ENCODE data around the gene CRTC1.

The CRTC1 gene

GRCh38 chr19:18780081-18780480 lies 96.6 kb downstream of the CRTC1 start:
- no peak for DNase-seq (ENCODE audit: extremely low read depth, low read depth)
- no peak for TF ChIP-seq CTCF (IDR thresholded peaks at IDR 0.05; ENCODE audit: low read depth, low read length)

GRCh38 chr19:18780631-18781030 lies 97.2 kb downstream of the CRTC1 start:
- no peak for DNase-seq (ENCODE audit: extremely low read depth, low read depth)
- TF ChIP-seq CTCF (IDR thresholded peaks at IDR 0.05; ENCODE audit: low read depth, low read length) = no peak

- no peak for DNase-seq (ENCODE audit: extremely low read depth, low read depth)
- TF ChIP-seq CTCF (IDR thresholded peaks at IDR 0.05; ENCODE audit: low read depth, low read length) = no peak
Observed at GRCh38 chr19:18781047-18781600, 97.6 kb downstream of the CRTC1 start.

- TF ChIP-seq CTCF (IDR thresholded peaks at IDR 0.05; ENCODE audit: low read depth, low read length) = no peak
- no peak for DNase-seq (ENCODE audit: extremely low read depth, low read depth)
Observed at GRCh38 chr19:18781885-18782527, 98.5 kb downstream of the CRTC1 start.

GRCh38 chr19:18782559-18783225 lies 99.2 kb downstream of the CRTC1 start:
- TF ChIP-seq CTCF (IDR thresholded peaks at IDR 0.05; ENCODE audit: low read depth, low read length) = no peak
- DNase-seq (ENCODE audit: extremely low read depth, low read depth) = no peak

- TF ChIP-seq CTCF (IDR thresholded peaks at IDR 0.05; ENCODE audit: low read depth, low read length) = no peak
- DNase-seq (ENCODE audit: extremely low read depth, low read depth) = no peak
Observed at GRCh38 chr19:18783958-18784785, 100.7 kb downstream of the CRTC1 start.

- no peak for DNase-seq (ENCODE audit: extremely low read depth, low read depth)
- no peak for TF ChIP-seq CTCF (IDR thresholded peaks at IDR 0.05; ENCODE audit: low read depth, low read length)
Observed at GRCh38 chr19:18784786-18785120, 101.3 kb downstream of the CRTC1 start.

Data from AG09319 (cell line).